Suppressor macrophage treated with lipopolysaccharide for 1 hour (primary cell): ENCODE measurements around the gene BIRC5.
"Not testable (repeated sequence)": the region's sequence is repeated elsewhere in the genome, so short reads cannot be mapped to it uniquely, and the experiment has no call there.

Experiments used
- DNase-seq, 3 donors: peaks; one replicate each; pipeline ENCODE4 v3.0.0-alpha.2; 2020 to 2022

The BIRC5 gene

GRCh38 chr17:78214016-78214705 lies at the start of gene BIRC5:
TSS of gene BIRC5 (plus strand) at chr17:78214253. CDS start at chr17:78214317, 64 bp downstream.
- peak; percentile 91 to 98 (median 96) for DNase-seq

- no peak for DNase-seq
These were observed 49.1 kb upstream of the BIRC5 start for GRCh38 chr17:78164748-78165607.

GRCh38 chr17:78166416-78166815 lies 47.6 kb upstream of the BIRC5 start:
- DNase-seq, result no peak

- DNase-seq, result peak; percentile 90 to 98 (median 94)
These were observed 45.7 kb upstream of the BIRC5 start, which contains the start of gene SYNGR2 for GRCh38 chr17:78168242-78168902. TSS of gene SYNGR2 (plus strand) at chr17:78168581. CDS start at chr17:78168617, 36 bp downstream.

- DNase-seq, result peak in 2 of 3 donors; percentile 57 to 65
These were observed 44.9 kb upstream of the BIRC5 start for GRCh38 chr17:78168903-78169793.

- DNase-seq, result peak; percentile 52 to 67 (median 64)
These were observed 43.1 kb upstream of the BIRC5 start for GRCh38 chr17:78170692-78171590.

DNA sequence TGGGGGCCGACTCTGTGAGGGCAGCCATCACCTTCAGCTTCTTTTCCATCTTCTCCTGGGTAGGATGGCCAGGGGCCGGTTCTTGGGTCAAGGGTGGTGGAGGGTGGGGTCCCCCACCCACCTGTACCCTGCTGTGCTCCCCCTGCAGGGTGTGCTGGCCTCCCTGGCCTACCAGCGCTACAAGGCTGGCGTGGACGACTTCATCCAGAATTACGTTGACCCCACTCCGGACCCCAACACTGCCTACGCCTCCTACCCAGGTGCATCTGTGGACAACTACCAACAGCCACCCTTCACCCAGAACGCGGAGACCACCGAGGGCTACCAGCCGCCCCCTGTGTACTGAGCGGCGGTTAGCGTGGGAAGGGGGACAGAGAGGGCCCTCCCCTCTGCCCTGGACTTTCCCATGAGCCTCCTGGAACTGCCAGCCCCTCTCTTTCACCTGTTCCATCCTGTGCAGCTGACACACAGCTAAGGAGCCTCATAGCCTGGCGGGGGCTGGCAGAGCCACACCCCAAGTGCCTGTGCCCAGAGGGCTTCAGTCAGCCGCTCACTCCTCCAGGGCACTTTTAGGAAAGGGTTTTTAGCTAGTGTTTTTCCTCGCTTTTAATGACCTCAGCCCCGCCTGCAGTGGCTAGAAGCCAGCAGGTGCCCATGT lies 42.3 kb upstream of the BIRC5 start:
- DNase-seq, result not testable (repeated sequence)

DNA sequence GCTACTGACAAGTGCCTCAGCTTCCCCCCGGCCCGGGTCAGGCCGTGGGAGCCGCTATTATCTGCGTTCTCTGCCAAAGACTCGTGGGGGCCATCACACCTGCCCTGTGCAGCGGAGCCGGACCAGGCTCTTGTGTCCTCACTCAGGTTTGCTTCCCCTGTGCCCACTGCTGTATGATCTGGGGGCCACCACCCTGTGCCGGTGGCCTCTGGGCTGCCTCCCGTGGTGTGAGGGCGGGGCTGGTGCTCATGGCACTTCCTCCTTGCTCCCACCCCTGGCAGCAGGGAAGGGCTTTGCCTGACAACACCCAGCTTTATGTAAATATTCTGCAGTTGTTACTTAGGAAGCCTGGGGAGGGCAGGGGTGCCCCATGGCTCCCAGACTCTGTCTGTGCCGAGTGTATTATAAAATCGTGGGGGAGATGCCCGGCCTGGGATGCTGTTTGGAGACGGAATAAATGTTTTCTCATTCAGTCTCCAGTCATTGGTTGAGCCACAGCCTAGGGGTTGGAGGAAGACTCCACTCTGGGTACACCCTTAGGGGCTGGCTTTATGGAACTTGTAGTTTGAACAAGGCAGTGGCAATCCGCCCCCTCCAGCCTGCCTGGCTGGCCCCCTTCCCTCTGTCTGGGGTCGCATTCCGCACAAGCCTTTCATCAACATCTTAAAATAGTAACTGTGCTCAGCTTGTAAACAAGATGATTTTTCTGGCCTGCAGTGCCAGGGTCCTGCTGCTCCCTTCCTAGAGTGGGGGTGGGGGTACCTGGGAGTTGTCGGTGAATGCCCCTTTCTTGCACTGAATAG lies 41.6 kb upstream of the BIRC5 start:
- DNase-seq, result peak; percentile 67 to 83 (median 68)

GRCh38 chr17:78173097-78173715 lies 40.8 kb upstream of the BIRC5 start:
- DNase-seq, result peak; percentile 81 to 86 (median 83)

GRCh38 chr17:78174346-78174869 lies 39.6 kb upstream of the BIRC5 start:
- peak; percentile 81 to 88 (median 84) for DNase-seq

GRCh38 chr17:78174870-78175642 lies 39.0 kb upstream of the BIRC5 start:
- no peak for DNase-seq

DNA sequence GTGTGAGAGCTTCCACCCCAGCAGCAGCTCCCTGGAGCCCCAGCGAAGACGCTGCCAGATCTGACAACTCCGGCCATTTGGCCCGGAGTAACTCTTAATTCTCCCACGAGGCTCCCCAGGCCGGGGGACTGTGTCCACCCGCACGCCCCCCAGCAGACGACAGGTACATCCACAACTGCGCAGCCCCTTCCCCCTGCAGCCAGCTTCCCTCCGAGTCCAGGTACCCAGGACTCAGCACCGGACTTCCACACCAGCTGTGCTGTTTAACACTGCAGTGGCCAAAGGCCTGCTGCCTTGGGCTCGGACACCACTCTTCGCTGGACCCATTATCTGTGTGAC lies 38.4 kb upstream of the BIRC5 start:
- DNase-seq, result no peak

- peak; percentile 74 to 86 (median 79) for DNase-seq
These were observed 37.5 kb upstream of the BIRC5 start for GRCh38 chr17:78176548-78177025.

DNA sequence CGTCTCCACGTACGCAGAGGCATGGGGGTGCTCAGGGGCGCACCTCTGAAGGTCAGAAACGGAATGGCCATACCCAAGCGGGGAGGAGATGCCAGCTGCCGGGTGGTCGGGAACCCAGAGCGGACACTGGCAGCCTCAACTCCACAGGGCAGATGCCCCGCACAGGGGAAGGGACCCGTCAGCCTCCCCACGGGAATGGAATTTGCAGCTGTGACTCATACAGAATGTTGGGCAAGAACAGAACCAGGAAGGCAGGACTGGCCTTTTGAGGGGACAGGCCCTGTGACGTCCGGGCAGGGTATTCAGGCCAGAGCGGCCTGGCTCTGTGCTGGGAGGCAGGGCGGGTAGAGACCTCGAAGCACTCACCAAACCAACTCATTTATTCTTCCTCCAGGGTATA lies 34.7 kb upstream of the BIRC5 start:
- peak; percentile 89 to 93 (median 90) for DNase-seq

DNA sequence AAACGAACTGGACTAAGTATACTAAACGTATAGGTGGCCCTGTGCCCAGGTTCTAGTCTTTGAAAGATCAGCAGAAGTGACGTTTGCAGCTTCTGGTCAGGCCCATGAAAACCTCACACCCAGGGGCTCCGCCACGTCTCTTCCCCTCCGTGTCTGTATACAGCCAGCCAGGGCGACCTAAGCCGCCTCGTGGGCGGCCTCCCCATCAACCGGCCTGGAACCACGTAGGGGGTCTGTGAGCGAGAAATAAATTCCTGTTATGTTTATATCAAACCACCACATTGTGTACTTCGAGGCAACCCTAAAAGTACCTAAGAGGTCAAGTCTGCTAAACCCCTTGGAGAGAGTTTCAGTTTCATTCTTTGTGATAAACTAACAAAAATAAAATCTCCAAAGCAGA lies 34.0 kb upstream of the BIRC5 start:
- peak in 1 of 3 donors; percentile 16 for DNase-seq

DNA sequence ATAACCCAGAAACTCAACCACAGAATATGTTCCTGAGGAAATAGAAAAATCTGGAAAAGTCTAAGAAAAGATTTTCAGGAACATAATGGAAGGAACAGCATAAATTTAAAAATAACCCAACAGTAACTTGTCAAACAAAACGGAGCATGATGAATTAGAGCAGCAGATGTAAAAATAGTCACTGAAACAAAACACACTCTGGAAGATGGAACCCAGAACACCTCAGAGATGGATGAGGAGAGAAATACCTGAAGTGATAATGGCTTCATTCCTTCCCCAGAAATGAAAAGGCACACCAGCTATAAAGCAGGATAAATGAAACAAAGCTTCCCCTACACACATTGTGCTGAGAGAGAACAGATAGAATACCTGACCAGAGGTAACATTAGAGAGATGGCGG lies 33.5 kb upstream of the BIRC5 start:
- no peak for DNase-seq

GRCh38 chr17:78182504-78182903 lies 31.5 kb upstream of the BIRC5 start:
- no peak for DNase-seq

DNA sequence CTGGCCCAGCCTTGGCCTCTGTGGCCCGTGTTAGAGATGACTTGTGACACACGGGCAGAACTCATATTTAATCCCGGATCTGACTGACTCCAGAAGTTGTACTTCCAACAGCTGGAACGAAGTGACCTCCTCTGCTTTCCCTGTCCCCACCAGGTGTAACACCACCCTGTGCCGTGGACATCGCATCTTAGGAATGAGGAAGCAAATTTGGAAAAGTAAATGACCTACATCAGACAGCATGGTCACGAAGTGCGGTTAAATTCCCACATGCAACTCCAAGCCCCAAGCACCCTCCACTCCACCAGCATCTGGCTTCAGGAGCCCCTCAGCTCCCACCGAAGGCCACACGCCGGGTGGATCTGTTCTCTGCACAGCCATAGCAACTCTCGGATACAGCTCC lies 30.1 kb upstream of the BIRC5 start:
- no peak for DNase-seq
